GM21576 (cell line): Measurements from ENCODE around the gene SST.
"Not testable (repeated sequence)": the region's sequence is repeated elsewhere in the genome, so short reads cannot be mapped to it uniquely, and the experiment has no call there.

Experiments
- ATAC-seq: cut with Tn5 transposase; IDR thresholded peaks from one replicate; pipeline ENCODE4 v1.9.1; 2021; ENCODE audit warnings: mild to moderate bottlenecking, moderate library complexity; ENCODE audit not compliant: unreplicated experiment

SST gene

DNA sequence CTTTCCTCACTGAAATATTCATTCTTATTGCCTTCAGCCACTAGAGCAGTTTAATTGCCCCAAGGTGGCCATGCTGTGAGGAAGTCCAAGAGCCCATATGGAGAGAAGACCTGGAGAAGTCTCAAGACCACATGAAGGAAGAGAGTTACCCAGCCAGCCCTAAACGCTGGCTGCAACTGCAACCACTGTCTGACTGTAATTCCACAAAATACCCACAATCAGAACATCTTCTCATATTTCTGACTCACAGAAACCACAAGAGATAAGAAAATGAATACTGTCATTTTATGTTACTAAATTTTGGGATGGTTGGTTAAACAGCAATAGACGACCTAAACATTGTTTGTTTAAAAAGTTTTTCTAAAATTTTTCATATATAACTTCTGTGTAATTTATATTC lies 14.7 kb upstream of the SST start:
- ATAC-seq: no peak

DNA sequence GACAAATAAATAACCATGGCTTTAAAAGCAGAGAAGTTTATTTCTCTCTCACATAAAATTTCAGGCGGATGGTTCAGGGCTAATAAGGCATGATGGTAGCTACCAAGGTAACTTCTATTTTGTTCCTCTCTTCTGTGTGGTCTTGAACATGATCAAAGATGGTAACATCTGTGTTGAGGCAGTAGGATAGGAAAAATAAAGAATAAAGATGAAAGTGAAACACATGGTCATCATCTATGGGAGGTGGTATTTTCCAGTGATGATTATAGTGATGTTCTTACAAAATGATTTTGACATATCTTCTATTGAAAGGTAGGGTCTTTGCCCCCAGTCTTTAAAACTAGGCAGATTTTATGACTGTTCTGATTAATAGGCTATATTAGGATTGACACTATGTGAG lies 14.2 kb upstream of the SST start:
- ATAC-seq: no peak

DNA sequence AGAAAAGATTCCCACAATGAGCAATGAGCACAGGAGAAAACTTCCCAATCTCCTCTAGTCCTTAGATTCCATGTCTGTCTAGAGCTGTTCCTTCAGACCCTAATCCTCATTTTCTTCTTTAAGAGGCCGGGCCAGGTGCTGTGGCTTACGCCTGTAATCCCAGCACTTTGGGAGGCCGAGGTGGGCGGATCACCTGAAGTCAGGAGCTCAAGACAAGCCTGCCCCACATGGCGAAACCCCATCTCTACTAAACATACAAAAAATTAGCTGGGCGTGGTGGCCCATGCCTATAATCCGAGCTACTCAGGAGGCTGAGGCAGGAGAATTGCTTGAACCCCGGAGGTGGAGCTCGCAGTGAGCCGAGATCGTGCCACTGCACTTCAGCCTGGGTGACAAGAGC lies 11.6 kb upstream of the SST start:
- ATAC-seq: not testable (repeated sequence)

DNA sequence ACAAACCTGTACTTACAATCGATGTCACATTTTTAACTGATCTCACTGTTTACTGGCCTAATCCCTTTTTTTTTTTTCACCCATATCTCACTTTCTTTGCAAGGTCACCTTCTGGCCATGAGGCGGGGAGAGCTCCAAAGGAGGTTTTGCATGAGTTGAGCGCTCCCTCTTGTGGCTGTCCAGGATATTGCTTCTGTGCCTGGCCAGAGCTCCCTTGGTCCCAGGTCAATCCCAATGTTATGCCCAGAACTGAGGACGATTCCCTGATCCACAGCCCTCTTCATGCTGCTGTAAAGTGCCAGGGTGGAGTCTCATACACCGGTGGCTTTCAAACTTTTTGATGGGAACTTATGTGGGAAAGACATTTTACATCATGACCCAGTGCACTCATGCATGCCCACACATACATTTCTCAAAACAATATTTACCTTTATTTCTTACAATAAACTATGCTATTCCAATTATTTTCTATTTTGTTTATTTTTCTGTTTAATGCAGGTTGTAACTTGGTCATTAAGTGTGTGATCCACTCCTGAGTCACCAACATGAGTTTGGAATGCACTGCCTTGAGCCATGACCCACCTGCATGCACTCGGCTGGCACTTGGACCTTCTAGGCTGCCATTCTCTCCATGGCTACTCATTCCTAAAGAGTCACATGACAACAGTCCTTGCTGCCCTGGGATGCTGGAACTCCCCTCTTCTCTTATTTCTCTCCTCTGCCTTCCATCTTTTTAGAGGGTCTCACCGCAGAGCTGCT lies 9.6 kb upstream of the SST start:
- no peak for ATAC-seq

DNA sequence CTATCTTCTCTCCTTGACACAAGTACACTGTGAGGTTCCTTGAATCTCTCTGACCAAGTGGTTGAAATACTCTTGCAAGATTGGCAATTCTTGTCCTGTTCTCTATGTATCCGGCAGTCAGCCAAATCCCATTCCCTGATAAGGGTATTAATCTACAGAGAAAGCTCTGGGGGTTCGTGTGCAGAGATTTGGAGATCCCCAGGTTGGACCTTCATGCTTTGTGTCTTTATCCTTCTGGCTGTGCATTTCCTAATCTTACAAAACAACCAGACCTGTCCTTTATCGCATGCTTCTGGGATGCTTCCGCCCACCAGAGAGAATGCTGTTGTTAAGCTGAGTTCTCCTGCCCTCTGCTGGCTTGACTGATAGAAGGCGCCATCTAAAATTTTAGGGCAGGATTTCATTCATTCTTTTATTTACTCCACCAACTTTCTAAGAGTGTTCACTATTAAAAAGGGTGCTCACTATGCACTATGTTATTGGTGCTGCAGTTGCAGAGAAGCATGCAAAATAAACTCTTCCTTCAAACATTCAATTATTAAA lies 8.6 kb upstream of the SST start:
- no peak for ATAC-seq

DNA sequence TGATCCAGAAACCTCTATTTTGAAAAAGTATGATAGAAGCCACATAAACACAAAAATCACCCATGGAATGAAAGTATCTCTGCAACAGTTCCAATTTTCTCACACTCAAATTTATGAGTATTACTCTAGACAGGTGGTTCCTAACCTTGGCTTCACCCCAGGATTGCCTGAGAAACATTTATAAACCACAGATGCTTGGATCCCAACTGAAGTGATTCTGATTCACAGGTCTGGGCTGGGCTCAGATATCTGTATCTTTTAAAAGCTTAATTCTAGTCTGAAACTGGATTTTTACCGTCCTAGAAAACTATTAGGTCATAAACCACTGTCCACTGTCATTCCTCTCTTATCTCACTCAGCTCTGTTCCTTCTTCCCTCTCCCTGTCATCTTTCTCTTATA lies 7.4 kb upstream of the SST start:
- no peak for ATAC-seq

DNA sequence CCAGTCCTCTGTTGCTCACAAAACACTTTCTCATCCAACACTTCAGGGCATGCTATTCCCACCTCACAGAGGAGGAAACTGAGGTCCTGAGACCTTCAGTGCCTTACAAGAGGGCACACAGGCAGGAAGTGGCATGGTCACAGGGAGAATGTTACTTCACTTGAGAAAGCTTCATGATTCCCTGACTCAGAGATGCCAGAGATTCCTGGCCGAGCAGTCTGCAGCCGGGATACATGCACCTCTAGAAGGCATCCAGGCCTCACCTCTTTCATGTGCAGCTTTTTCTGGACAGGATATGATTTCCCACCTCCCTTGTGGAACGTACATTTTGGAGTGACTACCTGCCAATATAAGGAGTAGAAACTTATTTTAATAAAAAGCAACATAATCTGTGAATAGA lies 2.8 kb upstream of the SST start:
- no peak for ATAC-seq

DNA sequence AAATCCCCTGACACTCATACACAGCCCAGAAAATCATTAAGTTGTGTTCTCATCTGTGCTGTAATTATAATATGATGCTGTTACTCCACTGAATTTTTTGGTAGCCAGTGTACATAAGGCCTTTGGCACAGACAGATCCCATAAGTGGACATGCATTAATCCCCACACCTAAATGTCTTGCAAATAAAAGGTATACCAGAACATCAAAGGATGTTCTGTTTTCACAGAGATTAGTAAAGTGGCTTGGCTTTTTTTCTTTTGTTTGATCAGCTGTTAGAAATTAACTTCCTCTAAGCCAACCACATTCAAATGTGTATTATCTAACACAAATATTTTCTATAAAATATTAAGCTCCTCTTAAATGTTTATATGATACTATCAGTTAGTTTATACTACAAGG lies 2.7 kb downstream of the SST start:
- no peak for ATAC-seq

DNA sequence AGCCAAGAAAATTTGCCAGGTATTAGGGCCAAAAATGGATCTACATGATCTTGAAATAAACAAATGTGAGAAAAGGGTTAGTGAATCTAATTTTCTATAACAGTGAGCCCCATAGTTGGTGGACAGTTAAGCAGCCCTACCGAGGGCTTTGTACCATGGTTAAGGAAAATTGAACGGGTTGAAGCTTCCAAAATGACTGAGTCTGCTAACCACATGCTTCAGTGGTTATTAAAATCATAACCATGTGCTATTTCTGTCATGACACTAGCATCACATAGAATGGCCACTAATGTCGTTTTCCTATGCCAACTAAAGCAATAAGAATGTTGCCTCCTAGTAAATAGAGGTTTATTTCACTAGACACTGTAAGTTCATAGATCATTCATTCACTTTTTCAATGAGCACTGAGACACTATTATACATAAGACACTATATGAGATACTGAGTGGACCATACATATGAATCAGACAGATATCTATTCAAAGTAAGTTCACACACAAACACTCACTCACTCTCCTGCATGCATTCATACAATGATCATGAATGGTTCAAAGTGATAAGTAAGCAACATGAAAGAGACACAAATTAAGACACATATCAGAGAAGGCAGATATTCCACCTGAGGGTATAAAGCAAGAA lies 4.3 kb downstream of the SST start:
- ATAC-seq: no peak

DNA sequence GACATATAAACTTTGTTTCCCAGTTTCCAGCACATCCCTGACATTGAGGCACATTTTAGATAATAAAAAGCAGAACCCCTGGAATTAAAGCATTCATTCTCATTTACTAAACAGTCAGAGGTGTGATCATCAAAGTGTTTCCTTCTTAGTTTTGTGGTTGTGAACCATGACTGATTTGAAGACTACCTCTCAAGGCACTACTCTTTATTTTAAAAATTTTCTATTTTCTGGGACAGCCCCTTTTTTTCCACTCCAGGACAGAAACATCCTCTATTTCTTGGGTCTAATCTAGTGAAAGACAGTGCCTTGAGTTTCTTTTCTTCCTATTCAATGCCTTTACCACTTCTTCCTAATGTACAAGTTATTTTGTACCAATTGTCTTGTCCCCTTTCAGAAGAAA lies 5.2 kb downstream of the SST start:
- ATAC-seq: no peak

DNA sequence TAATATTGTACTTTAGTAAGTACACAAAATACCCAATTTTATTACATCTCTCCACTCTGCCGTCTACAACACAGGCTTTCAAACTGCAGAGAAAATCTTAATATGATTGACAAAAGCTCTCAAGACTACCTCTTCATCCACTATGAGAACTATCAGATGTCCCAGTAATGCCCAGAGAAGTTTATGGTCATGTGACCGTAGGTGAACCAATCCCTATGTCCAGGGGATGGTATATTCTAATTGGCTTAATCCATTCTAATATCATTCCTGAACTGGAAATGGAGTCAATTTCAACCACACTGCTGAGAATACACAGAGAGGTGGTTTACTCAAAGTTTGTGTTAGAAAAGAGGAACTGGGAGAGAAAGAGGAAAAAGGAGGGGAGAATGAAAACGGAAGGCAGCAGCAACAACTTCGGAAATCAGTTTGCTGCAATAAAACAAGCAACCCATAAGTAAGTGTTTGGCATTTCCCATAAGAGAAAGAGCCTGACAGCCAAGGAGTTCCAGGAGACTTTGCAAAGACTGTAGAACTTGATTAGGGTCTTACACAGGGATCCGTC lies 7.3 kb downstream of the SST start:
- no peak for ATAC-seq

DNA sequence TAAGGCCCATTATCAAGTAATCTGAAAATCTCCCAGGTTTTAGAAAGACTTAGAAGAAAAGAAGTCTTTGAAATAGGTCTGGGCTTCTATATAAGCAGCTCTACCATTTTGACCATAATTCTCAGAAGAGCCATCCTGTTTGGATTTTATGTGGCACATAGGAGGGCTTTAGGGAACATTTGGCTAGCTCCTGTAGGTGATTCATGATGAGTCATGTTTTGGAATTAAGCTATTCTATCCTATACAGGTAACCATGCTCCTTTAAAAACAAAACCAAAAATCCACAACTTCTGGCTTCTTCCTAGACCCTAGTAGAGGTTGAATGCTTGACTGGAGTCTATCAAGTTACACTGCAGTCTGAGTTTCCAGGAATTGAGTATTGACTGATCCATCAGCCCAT lies 8.9 kb downstream of the SST start:
- no peak for ATAC-seq

DNA sequence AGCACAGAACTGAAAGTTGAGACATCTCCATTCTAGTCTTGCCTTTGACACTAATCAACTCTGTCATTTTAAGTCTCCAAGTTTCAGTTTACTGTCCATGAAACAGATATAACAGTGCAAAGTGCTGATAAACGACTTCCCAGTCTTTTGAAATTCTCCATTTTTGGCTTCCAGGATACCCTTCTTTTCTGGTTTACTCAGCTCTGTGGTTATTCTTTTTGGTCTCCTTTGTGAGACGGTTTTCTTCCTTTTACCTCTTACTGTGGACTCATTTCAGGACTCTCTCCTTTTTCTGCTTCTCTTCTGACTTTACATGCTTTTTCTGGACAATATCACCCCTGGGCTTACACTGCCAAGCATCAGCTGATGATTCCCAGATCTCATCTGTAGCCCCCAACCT lies 18.9 kb downstream of the SST start:
- ATAC-seq: no peak

DNA sequence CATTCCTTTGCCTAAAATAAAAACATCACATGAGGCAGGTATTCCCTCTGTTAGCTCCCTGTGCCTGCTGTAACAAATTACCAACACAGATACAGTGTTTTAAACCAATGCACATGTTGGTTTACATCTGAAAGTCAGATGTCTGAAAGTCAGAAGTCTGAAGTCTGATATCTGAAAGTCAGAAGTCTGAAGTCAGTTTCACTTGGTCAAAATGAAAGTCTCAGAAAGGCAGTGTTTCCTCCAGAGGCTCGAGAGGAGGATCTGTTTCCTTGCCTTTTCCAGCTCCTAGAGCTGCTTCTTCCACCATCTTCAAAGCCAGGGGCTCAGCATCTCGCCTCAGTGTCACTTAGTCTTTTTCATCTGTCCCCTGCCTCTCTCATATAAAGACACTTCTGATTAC lies 22.0 kb downstream of the SST start:
- no peak for ATAC-seq

DNA sequence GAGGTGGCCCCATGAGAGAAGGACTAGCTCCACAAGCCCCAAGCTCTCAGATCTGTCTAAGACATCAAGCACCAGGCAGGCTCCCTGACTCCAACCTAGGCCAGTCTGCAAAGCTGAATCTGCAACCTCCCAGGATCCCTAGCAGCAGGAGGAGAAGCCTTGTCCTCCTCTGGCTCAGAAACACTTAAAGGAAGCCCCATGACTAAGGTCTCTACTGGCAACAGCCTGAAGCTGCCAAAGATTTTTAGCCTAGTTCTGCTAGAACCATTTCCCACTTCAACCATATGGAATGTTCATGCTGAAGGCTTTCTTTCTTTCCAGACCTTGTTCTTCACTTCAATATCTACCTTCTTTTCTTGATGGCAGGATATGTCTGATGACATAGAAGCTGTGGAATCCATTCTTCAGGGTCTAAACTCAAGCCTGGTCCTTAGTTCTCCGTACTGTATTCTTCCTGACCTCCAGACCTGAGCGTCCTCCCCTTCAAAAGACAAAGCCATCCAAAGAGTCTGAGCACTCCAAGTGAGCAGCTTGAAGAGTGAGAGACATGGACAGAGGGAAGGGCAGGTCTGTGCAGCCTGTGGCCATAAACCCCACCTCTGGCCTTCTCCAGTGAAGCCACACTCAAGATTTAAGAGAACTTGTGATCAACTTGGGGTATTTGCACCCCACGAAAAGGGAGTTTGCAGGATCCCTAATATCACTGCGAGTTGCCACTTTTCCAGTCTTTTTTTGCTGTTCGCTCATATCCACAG lies 23.1 kb downstream of the SST start:
- no peak for ATAC-seq

DNA sequence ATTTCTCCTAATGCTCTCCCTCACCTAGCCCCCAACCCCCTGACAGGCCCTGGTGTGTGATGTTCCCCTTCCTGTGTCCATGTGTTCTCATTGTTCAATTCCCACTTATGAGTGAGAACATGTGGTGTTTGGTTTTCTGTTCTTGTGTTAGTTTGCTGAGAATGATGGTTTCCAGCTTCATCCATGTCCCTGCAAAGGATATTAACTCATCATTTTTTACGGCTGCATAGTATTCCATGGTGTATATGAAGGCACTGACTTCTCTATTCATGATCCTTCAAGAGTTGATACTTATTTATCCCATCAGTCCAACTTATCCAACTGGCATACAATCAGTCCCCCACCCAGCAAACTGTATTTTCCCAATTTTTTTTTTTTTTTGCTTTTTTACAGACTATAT lies 24.8 kb downstream of the SST start:
- ATAC-seq: not testable (repeated sequence)

DNA sequence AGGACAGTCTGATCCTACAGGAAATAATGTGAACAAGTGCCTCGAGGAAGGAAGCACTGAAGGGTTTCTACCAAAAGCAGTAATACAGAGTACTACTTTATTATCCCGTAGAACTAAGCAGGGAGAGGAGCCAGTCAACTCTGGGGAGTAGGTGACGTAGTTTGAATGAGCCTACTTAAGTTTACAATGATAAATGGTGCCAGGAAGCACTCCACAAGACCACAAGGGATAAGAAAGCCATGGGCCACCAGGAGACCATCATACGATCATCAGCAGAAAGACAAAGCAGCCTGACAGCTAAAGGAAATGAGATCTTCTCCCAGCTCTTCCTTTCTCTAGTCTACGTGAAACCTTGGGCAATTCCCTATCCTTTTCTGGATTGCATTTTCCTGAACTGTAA lies 27.3 kb downstream of the SST start:
- no peak for ATAC-seq

DNA sequence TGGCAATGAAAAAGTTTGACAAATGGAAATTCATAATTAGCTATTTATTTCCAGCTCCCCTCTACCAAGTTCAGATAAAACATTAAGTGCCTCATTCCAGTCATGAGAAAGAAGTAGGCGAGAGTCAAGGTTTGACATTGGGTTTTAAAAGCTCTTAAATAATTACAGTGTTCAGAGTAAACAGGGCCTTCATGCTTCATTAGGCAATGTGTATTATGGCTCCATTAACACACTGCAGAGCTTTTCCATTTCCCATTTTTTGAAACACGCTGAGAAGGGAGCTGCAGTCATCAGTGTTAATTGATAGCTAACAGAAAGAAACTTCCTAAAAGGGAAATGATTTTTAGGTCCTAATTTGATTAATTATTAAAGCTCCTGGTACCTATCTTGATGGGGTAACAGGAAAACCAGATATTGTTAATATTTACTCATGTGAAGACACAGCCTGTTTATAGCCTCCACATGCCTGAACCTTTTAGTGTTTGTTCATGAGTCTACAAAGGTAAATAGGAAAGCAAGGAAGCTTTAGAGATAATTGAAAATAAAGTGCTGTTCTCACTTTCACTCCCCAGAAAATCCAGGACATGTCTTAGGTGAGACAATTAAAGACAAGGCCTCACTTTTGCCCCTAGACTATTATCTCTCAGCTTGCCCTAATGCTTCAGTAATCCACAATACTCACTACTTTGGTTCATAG lies 28.7 kb downstream of the SST start:
- no peak for ATAC-seq

DNA sequence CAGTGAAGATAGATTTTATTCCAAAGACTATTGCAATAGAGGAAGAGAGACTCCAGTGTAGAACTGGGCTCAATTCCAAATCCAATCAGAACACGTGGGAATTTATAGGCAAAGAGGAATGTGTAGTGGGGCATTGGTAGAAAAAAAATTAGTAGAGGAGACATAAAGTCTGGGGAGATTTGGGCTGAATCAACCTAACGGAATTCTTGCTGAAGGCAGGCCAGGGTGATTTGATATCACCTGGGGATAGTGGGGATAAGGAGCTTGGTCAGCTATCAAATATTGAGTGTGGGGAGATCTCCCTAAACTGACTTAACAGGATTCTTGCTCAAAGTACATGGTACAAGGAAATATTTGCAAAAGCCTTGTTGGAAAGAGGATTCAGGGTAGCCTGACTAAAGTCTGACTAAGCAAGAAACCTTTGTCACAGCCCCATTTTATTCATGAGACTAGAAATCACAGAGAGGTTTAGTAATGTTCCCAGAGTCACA lies 29.6 kb downstream of the SST start:
- no peak for ATAC-seq

DNA sequence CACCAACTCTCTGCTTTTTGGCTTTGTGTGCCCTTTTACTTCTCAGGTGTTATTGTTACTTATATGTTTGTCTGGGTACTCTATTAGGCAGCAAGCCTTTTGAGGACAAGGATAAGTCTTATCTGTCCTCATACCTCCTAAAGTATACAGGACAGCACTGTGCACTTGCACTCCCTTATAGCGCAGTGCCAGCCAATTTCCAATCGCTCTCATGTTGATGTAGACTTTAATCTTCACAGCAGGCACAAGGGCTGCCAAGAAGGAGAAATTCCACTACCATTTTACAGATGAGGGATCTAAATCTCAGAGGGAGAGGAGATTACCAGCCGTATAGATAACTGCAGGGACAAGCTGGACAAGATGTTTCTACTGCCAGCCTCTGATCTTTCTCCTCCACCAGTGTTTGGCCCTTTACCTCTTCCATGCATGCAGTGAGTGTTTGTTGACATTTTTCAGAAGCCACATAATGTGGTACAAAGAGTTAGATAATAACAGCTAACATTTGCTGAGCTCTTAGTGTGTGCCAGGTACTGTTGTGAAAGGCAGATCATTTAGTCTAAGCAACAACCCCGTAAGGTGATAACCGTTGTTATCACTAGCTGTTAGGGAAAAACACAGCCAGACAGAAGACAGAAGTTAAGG lies 30.1 kb downstream of the SST start:
- no peak for ATAC-seq
